HS-5 (cell line): ENCODE measurements around the gene MPRIP.

Source experiments
- DNase-seq: peaks from one replicate; pipeline ENCODE4 v3.0.0-alpha.2; 2012; ENCODE audit warnings: low read depth

The MPRIP gene

GRCh38 chr17:17066021-17066420 lies 23.8 kb downstream of the MPRIP start:
- no peak for DNase-seq

GRCh38 chr17:17067257-17067656 lies 25.0 kb downstream of the MPRIP start:
- no peak for DNase-seq

GRCh38 chr17:17069849-17070248 lies 27.6 kb downstream of the MPRIP start:
- DNase-seq = no peak

- DNase-seq = no peak
Observed at GRCh38 chr17:17070931-17071330, 28.7 kb downstream of the MPRIP start.

GRCh38 chr17:17071531-17072360 lies 29.5 kb downstream of the MPRIP start:
- no peak for DNase-seq

GRCh38 chr17:17072546-17072945 lies 30.3 kb downstream of the MPRIP start:
- DNase-seq = no peak

GRCh38 chr17:17073030-17073564 lies 30.8 kb downstream of the MPRIP start:
- no peak for DNase-seq

- DNase-seq = no peak
Observed at GRCh38 chr17:17073581-17074403, 31.5 kb downstream of the MPRIP start.

- DNase-seq = no peak
Observed at GRCh38 chr17:17075125-17075781, 33.0 kb downstream of the MPRIP start.

- no peak for DNase-seq
Observed at GRCh38 chr17:17076066-17076465, 33.8 kb downstream of the MPRIP start.

- no peak for DNase-seq
Observed at GRCh38 chr17:17077101-17077500, 34.8 kb downstream of the MPRIP start.

- no peak for DNase-seq
Observed at GRCh38 chr17:17077861-17078732, 35.8 kb downstream of the MPRIP start.

- DNase-seq = no peak
Observed at GRCh38 chr17:17078832-17079231, 36.6 kb downstream of the MPRIP start.

GRCh38 chr17:17079336-17079735 lies 37.1 kb downstream of the MPRIP start:
- no peak for DNase-seq

GRCh38 chr17:17079761-17080160 lies 37.5 kb downstream of the MPRIP start:
- no peak for DNase-seq

- no peak for DNase-seq
Observed at GRCh38 chr17:17080181-17080631, 37.9 kb downstream of the MPRIP start.

GRCh38 chr17:17080781-17081180 lies 38.5 kb downstream of the MPRIP start:
- DNase-seq = no peak

GRCh38 chr17:17081304-17081940 lies 39.2 kb downstream of the MPRIP start:
- DNase-seq = no peak

- DNase-seq = no peak
Observed at GRCh38 chr17:17082878-17083277, 40.6 kb downstream of the MPRIP start.

GRCh38 chr17:17084317-17084835 lies 42.1 kb downstream of the MPRIP start:
- no peak for DNase-seq

GRCh38 chr17:17084941-17085340 lies 42.7 kb downstream of the MPRIP start:
- DNase-seq = no peak
